ENCODE results near the gene RAD51B. TPM values are rescaled to one million over a fixed set of nuclear protein-coding genes. Genes with fewer than 3 reads are reported as not detected.
"Not testable (repeated sequence)": the region's sequence is repeated elsewhere in the genome, so short reads cannot be mapped to it uniquely, and the experiment has no call there.

Gene RAD51B
- total RNA-seq, 1 donor from 2014 or later: 3.3 TPM

DNA sequence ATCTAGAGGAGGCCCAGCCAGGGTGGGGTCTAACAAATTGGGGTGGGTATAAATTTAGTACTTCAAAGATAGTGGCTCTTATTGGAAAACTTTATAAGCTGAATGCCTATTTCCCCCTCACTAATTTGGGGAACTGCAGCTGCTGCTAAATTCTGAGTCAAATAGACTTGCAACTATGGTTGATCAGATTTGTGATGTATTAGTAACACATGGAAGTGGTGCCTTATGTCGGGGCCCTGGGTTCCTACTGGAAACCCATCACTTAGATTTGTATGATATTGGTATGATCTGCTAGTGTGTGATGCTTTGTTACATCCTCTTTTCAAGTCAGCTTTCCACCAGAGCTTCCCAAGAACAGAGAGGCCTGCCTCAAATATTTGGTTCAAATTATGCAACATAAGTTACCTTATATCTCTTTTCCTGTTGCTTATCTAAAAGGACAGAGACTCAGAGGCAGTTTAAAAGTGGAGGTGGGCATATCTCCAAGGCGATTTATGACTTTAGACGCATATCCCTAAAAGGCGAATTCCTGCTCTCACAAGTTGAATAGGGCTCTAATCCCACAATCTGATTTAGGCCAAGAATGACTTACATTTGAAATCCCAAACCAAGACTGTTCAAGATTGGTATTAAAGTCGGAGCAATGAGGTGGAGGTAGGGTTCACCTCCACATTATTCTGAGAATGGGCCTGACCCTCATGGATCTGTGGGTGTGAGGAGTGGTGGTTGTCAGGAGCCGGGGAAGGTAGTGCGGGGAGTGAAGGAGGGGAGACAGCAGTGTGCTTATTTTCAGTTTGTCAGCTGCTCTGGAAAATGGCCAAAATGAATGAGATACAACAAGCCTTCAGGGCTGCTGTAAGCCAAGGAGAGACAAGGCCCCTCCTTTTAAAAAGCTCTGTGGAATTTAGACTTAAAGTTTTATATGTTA is 425.8 kb downstream of the RAD51B start:
- ATAC-seq (no peak), DNase-seq (ENCODE audit: low spot score) (no peak)

DNA sequence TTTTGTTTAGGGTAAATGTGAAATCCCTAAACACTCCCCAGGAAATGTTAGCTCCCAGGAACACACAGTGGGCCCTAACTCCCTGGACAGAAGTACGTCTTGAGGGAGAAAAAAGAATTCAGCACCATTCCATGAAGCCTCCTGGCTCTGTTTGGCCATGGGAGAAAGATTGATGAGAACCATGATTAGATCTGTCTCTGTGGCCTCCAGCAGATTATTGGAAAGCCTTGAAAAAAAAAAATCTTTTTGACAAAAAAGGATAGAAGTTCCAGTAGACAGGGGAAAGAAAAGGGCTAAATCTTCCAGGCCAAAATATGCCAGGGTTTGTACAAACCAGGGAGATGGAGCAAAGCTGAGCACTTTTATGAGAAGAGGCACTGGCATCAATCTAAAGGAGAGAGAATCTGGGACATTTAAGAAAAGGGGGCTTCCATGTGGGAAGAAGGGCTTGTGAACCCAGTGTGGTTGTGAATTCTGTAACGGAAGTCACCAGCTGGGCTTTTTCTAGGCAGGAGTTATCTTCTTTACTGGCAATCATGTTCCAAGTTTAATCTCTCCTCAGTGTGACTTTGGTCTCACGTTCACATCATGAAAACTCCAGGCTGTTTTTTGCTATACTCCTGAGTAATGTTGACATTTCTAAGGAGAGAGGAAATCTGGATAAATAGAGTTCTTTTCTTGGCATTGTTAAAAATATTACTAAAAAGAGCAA is 426.7 kb downstream of the RAD51B start:
- no peak for DNase-seq (ENCODE audit: low spot score)
- ATAC-seq: peak; percentile 25

GRCh38 chr14:68246786-68247105 is 427.2 kb downstream of the RAD51B start:
- ATAC-seq (peak; percentile 17), DNase-seq (ENCODE audit: low spot score) (no peak)

DNA sequence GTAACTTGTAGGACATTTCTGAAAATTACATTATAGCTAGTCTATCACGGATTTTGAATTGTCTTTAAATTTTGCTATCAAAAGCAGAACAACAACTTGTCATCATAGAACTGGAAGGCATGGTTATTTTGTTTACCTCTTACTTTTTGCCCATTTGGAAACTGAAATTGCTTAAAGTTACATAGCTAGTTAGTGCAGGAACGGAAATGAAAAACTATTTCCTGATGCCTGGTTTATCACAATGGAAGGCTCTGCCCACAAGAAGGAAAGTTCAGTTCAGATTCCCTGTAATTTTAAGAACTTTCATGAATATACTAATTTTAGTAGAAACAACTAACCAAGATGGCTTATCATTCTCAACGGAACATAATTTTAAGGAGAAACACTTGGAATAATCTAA is 427.7 kb downstream of the RAD51B start:
- ATAC-seq: no peak
- DNase-seq (ENCODE audit: low spot score): no peak

DNA sequence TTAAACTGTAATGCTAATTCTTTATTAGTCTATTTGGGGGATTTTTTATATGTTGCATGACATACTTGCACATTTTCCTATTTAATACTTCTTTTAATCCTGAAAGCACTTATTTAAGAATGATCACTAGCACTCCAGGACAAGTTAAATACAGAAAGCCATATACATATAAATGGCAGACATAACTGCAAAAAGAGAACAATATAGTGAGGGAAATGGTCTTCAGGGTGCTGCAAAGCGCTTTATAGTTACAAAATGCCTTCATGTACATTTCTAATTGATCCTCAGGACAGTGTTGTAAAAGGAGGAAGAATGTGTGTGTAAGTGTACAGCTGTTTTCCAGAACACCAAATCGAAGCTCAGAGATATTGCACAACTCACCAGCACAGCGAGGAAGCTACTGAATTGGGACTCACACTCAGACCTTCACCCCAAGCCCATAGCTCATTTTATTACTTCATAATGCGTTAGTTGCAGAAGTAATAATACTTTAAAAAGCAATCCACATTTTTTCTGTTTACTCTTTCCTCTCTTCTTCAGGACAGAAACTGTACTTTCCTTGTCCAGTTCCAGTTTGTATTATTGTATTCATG is 428.2 kb downstream of the RAD51B start:
- peak; percentile 61 for DNase-seq (ENCODE audit: low spot score)
- ATAC-seq: peak; percentile 70

- peak; percentile 84 for ATAC-seq
- peak; percentile 52 for DNase-seq (ENCODE audit: low spot score)
Measured at GRCh38 chr14:68248481-68249255, 429.1 kb downstream of the RAD51B start.

GRCh38 chr14:68249661-68250451 is 430.3 kb downstream of the RAD51B start:
- DNase-seq (ENCODE audit: low spot score) (no peak), ATAC-seq (no peak)

GRCh38 chr14:68250927-68251768 is 431.6 kb downstream of the RAD51B start:
- DNase-seq (ENCODE audit: low spot score) (no peak), ATAC-seq (no peak)

- DNase-seq (ENCODE audit: low spot score) (no peak), ATAC-seq (no peak)
Measured at GRCh38 chr14:68251769-68252100, 432.2 kb downstream of the RAD51B start.

GRCh38 chr14:68253160-68253780 is 433.7 kb downstream of the RAD51B start:
- no peak for DNase-seq (ENCODE audit: low spot score)
- no peak for ATAC-seq

DNA sequence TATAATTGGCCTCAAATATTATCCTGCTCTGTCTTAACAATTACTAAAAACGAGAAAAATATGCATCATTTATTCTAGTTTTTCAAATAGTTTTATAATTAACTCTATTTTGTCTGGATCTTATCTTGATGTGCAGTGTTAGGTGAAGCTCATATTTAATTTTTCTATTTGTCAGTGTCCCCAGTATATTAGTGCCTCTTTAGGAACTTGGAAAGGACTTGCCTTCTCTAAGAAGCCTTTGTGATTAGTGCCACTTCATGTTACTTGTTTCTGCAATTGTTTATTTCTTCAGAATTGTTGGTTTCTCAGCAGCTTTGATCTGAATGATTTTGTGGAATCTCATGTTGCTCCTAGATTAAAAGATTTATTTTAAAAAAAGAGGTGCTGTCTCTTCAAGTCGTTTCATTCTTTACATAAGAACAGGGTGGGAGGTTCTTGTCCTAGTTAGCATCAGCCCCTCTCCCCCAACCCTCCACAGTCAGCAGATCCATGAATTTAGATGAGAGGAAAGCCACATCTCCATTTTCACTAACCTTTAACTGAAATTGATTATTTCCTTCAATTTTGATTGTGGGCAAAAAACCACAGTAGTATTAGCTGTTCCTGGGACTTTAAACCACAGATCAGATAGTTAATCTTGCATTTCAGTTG is 434.4 kb downstream of the RAD51B start:
- DNase-seq (ENCODE audit: low spot score) (no peak), ATAC-seq (no peak)

DNA sequence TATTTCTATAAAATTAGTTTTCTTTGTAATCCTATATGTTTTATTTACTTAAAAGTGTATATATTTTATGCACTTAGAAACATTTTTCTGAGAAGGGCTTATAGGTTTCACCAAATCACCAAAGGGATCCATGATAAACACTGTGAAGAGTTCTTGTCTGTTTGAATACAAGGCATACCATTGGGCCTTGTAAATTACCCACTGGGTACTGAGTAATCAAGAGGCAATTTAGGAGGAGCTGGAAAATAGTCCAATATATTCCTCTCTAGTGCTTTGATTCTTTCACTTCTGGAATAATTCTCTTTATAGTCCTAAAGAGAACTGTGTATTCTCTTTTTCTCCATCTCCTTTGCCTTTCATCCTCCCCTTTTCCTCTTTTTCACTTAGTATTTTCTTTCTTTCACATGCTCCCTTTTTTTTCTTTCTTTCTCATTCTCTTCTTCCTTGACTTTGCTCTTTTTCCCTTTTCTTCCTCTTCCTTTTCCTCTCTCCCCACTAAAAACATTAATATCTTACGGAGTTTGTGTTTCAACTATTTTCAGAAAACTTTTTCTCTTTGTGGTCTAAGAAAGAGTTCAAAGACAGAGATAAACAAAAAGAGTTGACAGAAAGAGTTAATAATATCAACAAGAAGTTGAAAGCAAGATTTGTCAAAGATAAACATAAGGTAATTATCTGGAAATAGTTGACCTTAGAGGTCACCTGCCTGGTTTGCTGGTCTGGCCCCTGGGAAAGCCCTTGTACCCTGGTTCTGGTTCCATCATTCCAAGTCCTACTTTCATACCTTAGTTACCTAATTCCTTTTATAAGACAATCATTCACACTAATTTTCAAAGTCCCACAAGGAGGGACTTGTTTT is 435.3 kb downstream of the RAD51B start:
- DNase-seq (ENCODE audit: low spot score) (no peak), ATAC-seq (no peak)

DNA sequence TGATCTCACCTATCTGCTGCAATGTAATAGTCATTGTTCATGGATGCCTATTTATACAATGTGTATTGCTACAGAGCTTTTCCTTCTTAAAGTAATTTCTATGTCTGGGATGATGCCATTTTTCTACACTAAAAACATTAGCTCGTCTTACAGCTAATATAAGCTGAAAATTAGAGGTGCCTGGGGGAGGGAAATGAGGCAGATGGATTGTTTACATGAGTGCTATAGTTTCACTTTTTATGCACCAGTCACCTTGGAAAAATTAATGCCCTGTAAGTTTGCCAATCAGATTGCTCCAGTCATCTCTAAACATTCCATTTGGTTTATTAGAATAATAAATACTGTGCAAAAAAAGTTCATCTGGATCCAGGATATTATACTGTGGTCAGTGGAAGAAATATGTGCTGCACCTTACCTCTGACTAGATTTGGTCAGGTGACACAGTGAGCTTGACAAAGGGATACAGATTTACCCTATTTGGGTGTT is 436.2 kb downstream of the RAD51B start:
- no peak for DNase-seq (ENCODE audit: low spot score)
- ATAC-seq: no peak

DNA sequence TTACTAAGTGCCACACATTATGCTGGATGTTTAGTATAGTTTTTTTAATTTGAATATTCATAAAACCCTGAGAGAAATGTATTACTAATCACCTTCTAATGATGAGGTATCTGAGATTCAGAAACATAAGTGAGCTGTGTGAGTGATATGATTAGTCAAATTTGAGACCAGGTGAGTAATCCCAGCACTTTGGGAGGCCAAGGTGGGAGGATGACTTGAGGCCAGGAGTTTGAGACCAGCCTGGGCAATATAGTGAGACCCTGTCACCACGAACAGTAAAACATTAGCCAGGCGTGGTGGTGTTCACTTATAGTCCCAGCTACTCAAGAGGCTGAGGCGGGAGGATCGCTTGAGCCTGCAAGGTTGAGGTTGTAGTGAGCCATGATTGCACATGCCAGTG is 438.4 kb downstream of the RAD51B start:
- ATAC-seq (no peak), DNase-seq (ENCODE audit: low spot score) (no peak)

- DNase-seq (ENCODE audit: low spot score); ATAC-seq: not testable (repeated sequence)
Measured at GRCh38 chr14:68258995-68259394, 439.4 kb downstream of the RAD51B start.

DNA sequence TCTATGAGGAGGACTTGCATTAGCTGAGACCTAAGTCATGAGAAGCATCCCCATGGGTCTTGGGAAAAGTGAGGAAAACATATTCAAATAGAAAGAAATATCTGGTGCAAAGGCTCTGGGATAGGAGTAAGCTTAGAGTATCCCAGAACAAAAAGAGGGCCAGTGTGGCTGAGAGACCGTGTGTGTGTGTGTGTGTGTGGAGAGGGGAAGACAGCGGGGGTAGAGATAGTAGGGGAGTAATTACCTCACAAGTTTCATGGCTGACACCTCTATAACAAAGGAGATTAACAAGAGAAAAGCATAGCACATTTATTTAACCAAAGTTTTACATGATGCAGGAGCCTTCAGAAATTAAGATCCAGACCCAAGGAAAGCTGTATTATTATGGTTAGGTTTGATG is 440.5 kb downstream of the RAD51B start:
- DNase-seq (ENCODE audit: low spot score) (no peak), ATAC-seq (no peak)

DNA sequence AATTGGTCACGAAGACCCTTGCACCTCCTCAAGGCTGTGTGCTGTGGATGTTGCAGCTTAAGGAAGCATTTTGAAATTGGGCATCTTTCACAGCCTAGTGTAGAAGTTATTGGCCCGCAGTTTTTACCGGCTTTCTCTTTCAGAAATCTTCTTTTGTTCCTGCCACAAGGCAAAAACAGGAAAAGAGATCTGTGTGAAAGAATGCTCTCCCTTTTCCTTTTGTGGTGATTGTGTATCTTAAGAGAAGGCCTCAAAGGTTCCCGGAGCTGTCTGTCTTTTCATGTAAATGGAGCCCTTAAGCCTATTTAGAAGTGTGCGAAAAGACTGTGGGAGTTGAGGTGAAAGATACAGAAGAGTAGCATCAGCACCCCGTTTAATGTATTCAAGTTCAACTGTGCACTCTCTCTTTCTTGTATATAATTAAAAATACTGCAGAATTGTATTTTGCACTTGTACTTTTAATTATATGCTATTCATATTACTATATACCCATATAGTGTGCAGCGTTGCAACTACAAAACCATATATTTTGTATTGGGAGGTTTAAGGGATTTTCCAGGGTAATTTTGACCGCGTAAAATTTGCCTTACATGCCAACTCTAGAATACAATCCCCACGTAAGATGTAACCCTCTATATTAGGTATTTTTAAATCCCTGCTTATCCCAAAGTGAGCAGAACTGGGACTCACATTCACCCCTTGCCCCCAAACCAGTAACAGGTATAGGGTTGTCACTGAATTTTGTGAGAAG is 441.7 kb downstream of the RAD51B start:
- ATAC-seq (no peak), DNase-seq (ENCODE audit: low spot score) (no peak)

All from left lobe of liver (tissue), 2 donors.